Mammary epithelial cell (primary cell): Measurements from ENCODE around the gene FBXO28.

ENCODE experiments used
- EZH2 ChIP-seq: IDR thresholded peaks from 2 replicates; pipeline ENCODE4 v1.6.1; 2012; ENCODE audit warnings: low read length, inconsistent platforms, borderline replicate concordance
- TF ChIP-seq, protein P1 (sequence below), 2 donors: IDR thresholded peaks in 1 of 2; conservative IDR thresholded peaks in 1 of 2; 2 replicates each; pipeline ENCODE4 v1.5.1; 2011 to 2012; ENCODE audit warnings: inconsistent platforms in 2 of 2, low read length in 2 of 2, mild to moderate bottlenecking in 2 of 2, control low read depth in 1 of 2, low read depth in 1 of 2; ENCODE audit not compliant: insufficient read depth in 1 of 2; ENCODE audit errors: extremely low read depth in 1 of 2

GRCh38 chr1:224196813-224197600 lies 83.1 kb downstream of the FBXO28 start:
- TF ChIP-seq, protein P1, sequence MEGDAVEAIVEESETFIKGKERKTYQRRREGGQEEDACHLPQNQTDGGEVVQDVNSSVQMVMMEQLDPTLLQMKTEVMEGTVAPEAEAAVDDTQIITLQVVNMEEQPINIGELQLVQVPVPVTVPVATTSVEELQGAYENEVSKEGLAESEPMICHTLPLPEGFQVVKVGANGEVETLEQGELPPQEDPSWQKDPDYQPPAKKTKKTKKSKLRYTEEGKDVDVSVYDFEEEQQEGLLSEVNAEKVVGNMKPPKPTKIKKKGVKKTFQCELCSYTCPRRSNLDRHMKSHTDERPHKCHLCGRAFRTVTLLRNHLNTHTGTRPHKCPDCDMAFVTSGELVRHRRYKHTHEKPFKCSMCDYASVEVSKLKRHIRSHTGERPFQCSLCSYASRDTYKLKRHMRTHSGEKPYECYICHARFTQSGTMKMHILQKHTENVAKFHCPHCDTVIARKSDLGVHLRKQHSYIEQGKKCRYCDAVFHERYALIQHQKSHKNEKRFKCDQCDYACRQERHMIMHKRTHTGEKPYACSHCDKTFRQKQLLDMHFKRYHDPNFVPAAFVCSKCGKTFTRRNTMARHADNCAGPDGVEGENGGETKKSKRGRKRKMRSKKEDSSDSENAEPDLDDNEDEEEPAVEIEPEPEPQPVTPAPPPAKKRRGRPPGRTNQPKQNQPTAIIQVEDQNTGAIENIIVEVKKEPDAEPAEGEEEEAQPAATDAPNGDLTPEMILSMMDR (conservative IDR thresholded peaks at IDR 0.05 in 1 of 2, IDR thresholded peaks at IDR 0.05 in 1 of 2; ENCODE audit: extremely low read depth in 1 of 2, insufficient read depth in 1 of 2, low read depth in 1 of 2, low read length in 2 of 2), result no peak
- TF ChIP-seq EZH2, result no peak
